CD4-positive, alpha-beta T cell (primary cell): ENCODE results near the gene ATP8B2. TPM values are rescaled to one million over a fixed set of nuclear protein-coding genes. Genes with fewer than 3 reads are reported as not detected.
"Not testable (repeated sequence)": the region's sequence is repeated elsewhere in the genome, so short reads cannot be mapped to it uniquely, and the experiment has no call there.

Experiments used
- ATAC-seq: fragments of 200-7000 bp; cut with Tn5 transposase; one replicate; pipeline ENCODE4 v1.10.0; 2022; ENCODE audit warnings: mild to moderate bottlenecking; ENCODE audit not compliant: poor library complexity
- CTCF ChIA-PET: fragments of 350-600 bp; sonication (Branson Sonifier 250); formaldehyde crosslinking; loops from one replicate; lab custom pipeline; 2021; ENCODE audit warnings: antibody characterized with exemption, inconsistent platforms; lab: Charles Lee
- POLR2A ChIA-PET: fragments of 350-600 bp; sonication (Branson Sonifier 250); formaldehyde crosslinking; loops from one replicate; lab custom pipeline; 2021; ENCODE audit warnings: antibody characterized with exemption, inconsistent platforms; lab: Charles Lee
- DNase-seq, 14 experiments: peaks; one replicate each; pipeline ENCODE4 v3.0.0-alpha.2; 2013 to 2020; ENCODE audit warnings: mixed read lengths in 2 of 14
- H3K27ac ChIP-seq, 2 donors: one replicate each; pipeline versions ENCODE4 v1.5.1 to v1.7.0; 2013; ENCODE audit warnings: low read length in 2 of 2, low read depth in 1 of 2, mild to moderate bottlenecking in 1 of 2
- H3K27me3 ChIP-seq, 2 experiments: 1 replicate in 1 of 2; 2 replicates in 1 of 2; pipeline versions ENCODE4 v1.6.1 to v1.7.0; 2013; ENCODE audit warnings: low read length in 2 of 2, control low read depth in 1 of 2, mild to moderate bottlenecking in 1 of 2, moderate library complexity in 1 of 2; ENCODE audit not compliant: insufficient read depth in 2 of 2, control insufficient read depth in 1 of 2
- H3K36me3 ChIP-seq: one replicate; pipeline ENCODE4 v1.6.1; 2013; ENCODE audit warnings: low read length, control low read depth; ENCODE audit not compliant: insufficient read depth
- H3K4me1 ChIP-seq: one replicate; pipeline ENCODE4 v1.6.1; 2013; ENCODE audit warnings: low read length, control low read depth; ENCODE audit not compliant: insufficient read depth
- H3K4me3 ChIP-seq: one replicate; pipeline ENCODE4 v1.5.1; 2013; ENCODE audit warnings: mild to moderate bottlenecking, low read length, moderate library complexity
- H3K9me3 ChIP-seq, 2 experiments: 1 replicate in 1 of 2; 2 replicates in 1 of 2; pipeline versions ENCODE4 v1.6.1 to v1.7.0; 2013; ENCODE audit warnings: low read length in 2 of 2, mild to moderate bottlenecking in 2 of 2, control low read depth in 1 of 2, moderate library complexity in 1 of 2; ENCODE audit not compliant: control insufficient read depth in 1 of 2, insufficient read depth in 1 of 2
- H3K27ac Mint-ChIP-seq: one replicate; pipeline ENCODE4 v1.8.0; 2020; ENCODE audit warnings: mixed read lengths
- H3K27me3 Mint-ChIP-seq: one replicate; pipeline ENCODE4 v1.8.0; 2021; ENCODE audit warnings: mixed read lengths
- H3K36me3 Mint-ChIP-seq: one replicate; pipeline ENCODE4 v1.8.0; 2021; ENCODE audit warnings: low read depth, mixed read lengths
- H3K4me1 Mint-ChIP-seq: one replicate; pipeline ENCODE4 v1.8.0; 2021; ENCODE audit warnings: low read depth, mixed read lengths
- H3K4me3 Mint-ChIP-seq: one replicate; pipeline ENCODE4 v1.8.0; 2020; ENCODE audit warnings: mild to moderate bottlenecking, mixed read lengths
- H3K9me3 Mint-ChIP-seq: one replicate; pipeline ENCODE4 v1.8.0; 2020; ENCODE audit warnings: mixed read lengths
- intact Hi-C, 2 experiments: fragments of 100-400 bp; cut with DNase I in 1 of 2; cut with micrococcal nuclease in 1 of 2; formaldehyde crosslinking; loops; one replicate each; pipeline versions ENCODE4 v1.15.1 to v1.9.0; 2023 to 2025; cut with DNase I, micrococcal nuclease
- total RNA-seq, 174 experiments: library from RNA in 2 of 174; stranded (reverse) in 2 of 174; gene quantifications; one replicate each; pipeline ENCODE4 v1.2.3 and lab custom pipeline; 2021 to 2026
- TF ChIP-seq, protein P1 (sequence below): fragments of 200-600 bp; IDR thresholded peaks from one replicate; pipeline ENCODE4 v1.8.0; 2022; ENCODE audit warnings: antibody characterized with exemption, mild to moderate bottlenecking

The ATP8B2 gene
- total RNA-seq, 2 experiments from 2014 or later: 72.7 to 80.7 TPM

DNA sequence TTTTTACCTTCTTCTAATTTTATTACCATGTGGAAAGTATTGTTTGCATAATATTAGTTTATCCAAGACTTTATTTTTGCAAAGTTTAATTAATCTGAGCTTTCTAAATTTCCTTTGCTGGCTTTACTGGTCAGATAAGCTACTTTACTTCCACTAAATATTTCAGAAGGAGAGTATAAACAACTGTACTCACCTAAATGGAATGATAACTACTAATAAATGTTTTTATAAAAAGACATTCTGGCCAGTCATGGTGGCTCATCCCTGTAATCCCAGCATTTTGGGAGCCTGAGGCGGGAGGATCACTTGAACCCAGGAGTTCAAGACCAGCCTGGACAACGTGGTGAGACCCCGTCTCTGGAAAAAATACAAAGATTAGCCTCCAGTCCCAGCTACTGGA, 36.0 kb downstream of the ATP8B2 start:
- intact Hi-C loops: no loop called here
- ChIA-PET CTCF (interaction anchor here (0.5 to 1.2 kb wide), 4 partner anchors 9 to 621 kb away, joined by 3 to 4 read pairs (median 3); no protein-coding TSS in a partner anchor), POLR2A (interaction anchor here (0.7 to 1.4 kb wide), 3 partner anchors 14 to 42 kb away, joined by 3 read pairs; no protein-coding TSS in a partner anchor)
- Mint-ChIP-seq H3K4me1 (peaks cover 5% of the 10 kb centered on the region), H3K27me3 (no peaks in the 10 kb centered on the region), H3K36me3 (no peaks in the 10 kb centered on the region), H3K9me3 (no peaks in the 10 kb centered on the region), H3K27ac (no peak overlapping the region), H3K4me3 (no peak overlapping the region)
- ATAC-seq (no peak), DNase-seq (no peak)
- Histone ChIP-seq H3K27me3 (no peaks in the 10 kb centered on the region), H3K27ac (no peak overlapping the region), H3K4me1 (no peaks in the 10 kb centered on the region), H3K9me3 (peaks cover 0 to 3% of the 10 kb centered on the region in 2 experiments), H3K36me3 (no peaks in the 10 kb centered on the region), H3K4me3 (no peak overlapping the region)
- TF ChIP-seq, protein P1, sequence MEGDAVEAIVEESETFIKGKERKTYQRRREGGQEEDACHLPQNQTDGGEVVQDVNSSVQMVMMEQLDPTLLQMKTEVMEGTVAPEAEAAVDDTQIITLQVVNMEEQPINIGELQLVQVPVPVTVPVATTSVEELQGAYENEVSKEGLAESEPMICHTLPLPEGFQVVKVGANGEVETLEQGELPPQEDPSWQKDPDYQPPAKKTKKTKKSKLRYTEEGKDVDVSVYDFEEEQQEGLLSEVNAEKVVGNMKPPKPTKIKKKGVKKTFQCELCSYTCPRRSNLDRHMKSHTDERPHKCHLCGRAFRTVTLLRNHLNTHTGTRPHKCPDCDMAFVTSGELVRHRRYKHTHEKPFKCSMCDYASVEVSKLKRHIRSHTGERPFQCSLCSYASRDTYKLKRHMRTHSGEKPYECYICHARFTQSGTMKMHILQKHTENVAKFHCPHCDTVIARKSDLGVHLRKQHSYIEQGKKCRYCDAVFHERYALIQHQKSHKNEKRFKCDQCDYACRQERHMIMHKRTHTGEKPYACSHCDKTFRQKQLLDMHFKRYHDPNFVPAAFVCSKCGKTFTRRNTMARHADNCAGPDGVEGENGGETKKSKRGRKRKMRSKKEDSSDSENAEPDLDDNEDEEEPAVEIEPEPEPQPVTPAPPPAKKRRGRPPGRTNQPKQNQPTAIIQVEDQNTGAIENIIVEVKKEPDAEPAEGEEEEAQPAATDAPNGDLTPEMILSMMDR: no peak

DNA sequence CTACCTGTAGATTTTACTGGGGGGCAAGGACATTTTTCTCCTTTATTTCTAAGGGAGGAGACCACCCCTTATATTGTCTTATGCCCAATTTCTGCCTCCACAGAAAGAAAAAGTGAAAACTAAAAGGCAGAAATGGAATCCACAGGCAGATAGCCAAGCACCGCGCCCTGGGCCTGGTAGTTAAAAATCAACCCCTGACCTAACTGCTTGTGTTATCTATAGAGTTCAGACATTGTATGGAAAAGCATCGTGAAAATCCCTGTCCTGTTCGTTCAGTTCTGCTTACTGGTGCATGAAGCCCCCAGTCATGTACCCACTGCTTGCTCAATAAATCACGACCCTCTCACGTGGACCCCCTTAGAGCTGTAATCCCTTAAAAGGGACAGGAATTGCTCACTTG, 46.1 kb downstream of the ATP8B2 start:
- no peak overlapping the region for H3K4me3 ChIP-seq
- no peak overlapping the region for H3K27ac ChIP-seq
- POLR2A ChIA-PET: no interaction called here
- DNase-seq (no peak), ATAC-seq (no peak)
- no peaks in the 10 kb centered on the region for H3K27me3 ChIP-seq
- TF ChIP-seq, protein P1: no peak
- no peaks in the 10 kb centered on the region for H3K27me3 Mint-ChIP-seq
- intact Hi-C loops: no loop called here
- H3K36me3 ChIP-seq: no peaks in the 10 kb centered on the region
- no peak overlapping the region for H3K4me3 Mint-ChIP-seq
- no peaks in the 10 kb centered on the region for H3K9me3 ChIP-seq
- no peaks in the 10 kb centered on the region for H3K36me3 Mint-ChIP-seq
- H3K9me3 Mint-ChIP-seq: no peaks in the 10 kb centered on the region
- CTCF ChIA-PET: no interaction called here
- peaks cover 5% of the 10 kb centered on the region for H3K4me1 ChIP-seq
- no peak overlapping the region for H3K27ac Mint-ChIP-seq
- H3K4me1 Mint-ChIP-seq: peaks cover 9% of the 10 kb centered on the region

DNA sequence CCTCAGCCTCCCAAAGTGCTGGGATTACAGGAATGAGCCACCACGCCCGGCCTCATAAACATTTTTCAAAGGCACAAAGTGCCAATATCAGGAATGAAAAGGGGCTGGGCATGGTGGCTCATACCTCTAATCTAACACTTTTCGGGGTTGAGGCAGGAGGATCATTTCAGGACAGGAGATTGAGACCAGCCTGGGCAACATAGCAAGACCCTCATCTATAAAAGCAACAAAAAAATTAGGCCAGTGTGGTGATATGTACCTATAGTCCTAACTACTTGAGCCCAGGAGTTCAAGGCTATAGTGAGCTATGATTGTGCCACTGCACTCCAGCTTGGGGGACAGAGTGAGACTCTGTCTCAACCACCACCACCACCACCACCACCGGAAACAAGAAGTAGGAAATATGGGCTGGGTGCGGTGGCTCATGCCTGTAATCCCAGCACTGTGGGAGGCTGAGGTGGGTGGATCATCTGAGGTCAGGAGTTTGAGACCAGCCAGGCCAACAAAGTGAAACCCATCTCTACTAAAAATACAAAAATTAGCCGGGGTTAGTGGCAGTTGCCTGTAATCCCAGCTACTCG, 48.5 kb downstream of the ATP8B2 start:
- CTCF ChIA-PET, H3K27me3 Mint-ChIP-seq, H3K4me3 ChIP-seq, H3K9me3 Mint-ChIP-seq, H3K36me3 ChIP-seq, H3K27me3 ChIP-seq, intact Hi-C loops, ATAC-seq, H3K4me3 Mint-ChIP-seq, DNase-seq, H3K4me1 ChIP-seq, H3K36me3 Mint-ChIP-seq, H3K27ac ChIP-seq, H3K4me1 Mint-ChIP-seq, H3K9me3 ChIP-seq, H3K27ac Mint-ChIP-seq, POLR2A ChIA-PET: not testable (repeated sequence)

DNA sequence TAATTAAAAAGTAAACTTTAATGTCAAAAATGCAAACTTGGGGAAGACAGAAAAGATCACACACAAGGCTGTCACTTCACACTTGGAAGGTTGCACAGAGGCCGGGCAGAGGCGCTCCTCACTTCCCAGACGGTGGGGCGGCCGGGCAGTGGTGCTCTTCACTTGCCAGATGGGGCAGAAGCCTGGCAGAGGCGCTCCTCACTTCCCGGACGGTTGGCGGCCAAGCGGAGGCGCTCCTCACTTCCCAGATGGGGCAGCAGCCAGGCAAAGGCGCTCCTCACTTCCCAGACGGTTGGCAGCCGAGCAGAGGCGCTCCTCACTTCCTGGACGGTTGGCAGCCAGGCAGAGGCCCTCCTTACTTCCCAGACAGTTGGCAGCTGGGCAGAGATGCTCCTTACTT, 54.0 kb downstream of the ATP8B2 start:
- Histone ChIP-seq H3K4me3 (no peak overlapping the region), H3K4me1 (peaks cover 2% of the 10 kb centered on the region), H3K27me3 (no peaks in the 10 kb centered on the region), H3K9me3 (no peaks in the 10 kb centered on the region), H3K27ac (no peak overlapping the region), H3K36me3 (no peaks in the 10 kb centered on the region)
- Mint-ChIP-seq H3K27me3 (no peaks in the 10 kb centered on the region), H3K4me3 (no peak overlapping the region), H3K27ac (no peak overlapping the region), H3K36me3 (no peaks in the 10 kb centered on the region), H3K4me1 (peaks cover 7% of the 10 kb centered on the region), H3K9me3 (no peaks in the 10 kb centered on the region)
- ATAC-seq: no peak
- POLR2A ChIA-PET: no interaction called here
- no peak for DNase-seq
- CTCF ChIA-PET: no interaction called here
- intact Hi-C loops: no loop called here
- TF ChIP-seq, protein P1: no peak
